H1 (cell line): ENCODE data around the gene SMC6.

Experiments used
- ATF2 ChIP-seq: IDR thresholded peaks from 2 replicates; pipeline ENCODE4 v1.6.1; 2012; ENCODE audit warnings: low read length, inconsistent platforms
- ATF3 ChIP-seq: IDR thresholded peaks from 2 replicates; pipeline ENCODE4 v1.6.1; 2011; ENCODE audit warnings: low read depth, mild to moderate bottlenecking, low read length; ENCODE audit not compliant: insufficient read depth
- CTCF ChIP-seq, 3 experiments: IDR thresholded peaks; 1 replicate in 2 of 3; 2 replicates in 1 of 3; pipeline versions ENCODE4 v1.5.1 to v1.6.1; 2011; ENCODE audit warnings: low read length in 3 of 3, mild to moderate bottlenecking in 3 of 3, inconsistent platforms in 2 of 3, low read depth in 1 of 3, moderate library complexity in 1 of 3; ENCODE audit not compliant: insufficient read depth in 1 of 3; ENCODE audit errors: control extremely low read depth in 1 of 3
- EZH2 ChIP-seq: fragments of 200-600 bp; sonication (generic); IDR thresholded peaks from 2 replicates; pipeline ENCODE4 v1.7.1; 2012; ENCODE audit warnings: low read depth, mild to moderate bottlenecking, moderate library complexity, low read length, inconsistent platforms; ENCODE audit not compliant: severe bottlenecking
- HDAC6 ChIP-seq: IDR thresholded peaks from one replicate; pipeline ENCODE4 v1.7.1; 2012; ENCODE audit warnings: low read depth, mild to moderate bottlenecking, inconsistent platforms, low read length, moderate library complexity
- JUN ChIP-seq: IDR thresholded peaks from 2 replicates; pipeline ENCODE4 v1.6.1; 2011; ENCODE audit warnings: low read depth, mild to moderate bottlenecking, improper control_type of control experiment, low read length
- KDM1A ChIP-seq: fragments of 200-600, 300-600 bp; sonication (generic); IDR thresholded peaks from 2 replicates; pipeline ENCODE4 v1.7.1; 2016; ENCODE audit warnings: mild to moderate bottlenecking, low read length, borderline replicate concordance
- NRF1 ChIP-seq: IDR thresholded peaks from 2 replicates; pipeline ENCODE4 v1.6.1; 2011; ENCODE audit warnings: mild to moderate bottlenecking, low read depth, low read length, improper control_type of control experiment
- POLR2A ChIP-seq, 2 experiments: IDR thresholded peaks; 1 replicate in 1 of 2; 2 replicates in 1 of 2; pipeline ENCODE4 v1.6.1; 2011; ENCODE audit warnings: low read depth in 2 of 2, low read length in 2 of 2, mild to moderate bottlenecking in 2 of 2; ENCODE audit errors: control extremely low read depth in 1 of 2
- POLR2AphosphoS5 ChIP-seq: IDR thresholded peaks from 2 replicates; pipeline ENCODE4 v1.6.1; 2011; ENCODE audit warnings: low read depth, low read length
- SP1 ChIP-seq: IDR thresholded peaks from 2 replicates; pipeline ENCODE4 v1.6.1; 2011; ENCODE audit warnings: low read depth, low read length
- TAF1 ChIP-seq: IDR thresholded peaks from 2 replicates; pipeline ENCODE4 v1.6.1; 2011; ENCODE audit warnings: mild to moderate bottlenecking, low read depth, low read length

GRCh38 chr2:17800219-17800618 is 46.6 kb upstream of the SMC6 start:
- no peak for TF ChIP-seq CTCF (IDR thresholded peaks at IDR 0.05; ENCODE audit: control extremely low read depth in 1 of 3, insufficient read depth in 1 of 3, low read depth in 1 of 3, low read length in 3 of 3)
- TF ChIP-seq ATF3, result no peak
- TF ChIP-seq EZH2, result no peak
- no peak for TF ChIP-seq NRF1
- TF ChIP-seq POLR2AphosphoS5, result no peak
- no peak for TF ChIP-seq TAF1
- no peak for TF ChIP-seq HDAC6
- no peak for TF ChIP-seq JUN
- no peak for TF ChIP-seq ATF2
- TF ChIP-seq KDM1A, result no peak
- TF ChIP-seq POLR2A (IDR thresholded peaks at IDR 0.05; ENCODE audit: control extremely low read depth in 1 of 2, low read depth in 2 of 2, low read length in 2 of 2), result no peak
- no peak for TF ChIP-seq SP1
